K562 (cell line): ENCODE results near the gene RTBDN. TPM values are rescaled to one million over a fixed set of nuclear protein-coding genes. Genes with fewer than 3 reads are reported as not detected.

ENCODE experiments used
- BMI1 ChIP-seq: fragments of 150-350 bp; IDR thresholded peaks from 2 replicates; pipeline ENCODE4 v1.6.1; 2014; ENCODE audit warnings: low read length
- CREM ChIP-seq: IDR thresholded peaks from 2 replicates; pipeline ENCODE4 v1.6.1; 2014; ENCODE audit warnings: antibody characterized with exemption, low read depth
- CSDE1 ChIP-seq, 2 experiments: fragments of 450-650 bp; IDR thresholded peaks; 2 replicates each; pipeline ENCODE4 v1.6.1; 2016; ENCODE audit warnings: mild to moderate bottlenecking in 1 of 2
- CTBP1 ChIP-seq: fragments of 450-650 bp; IDR thresholded peaks from 2 replicates; pipeline ENCODE4 v1.6.1; 2016; ENCODE audit warnings: borderline replicate concordance
- CXXC5 ChIP-seq: fragments of 250-450 bp; sonication (Bioruptor Pico); IDR thresholded peaks from 2 replicates; pipeline ENCODE4 v1.8.0; 2022; ENCODE audit warnings: inconsistent platforms, mild to moderate bottlenecking, moderate library complexity
- DIDO1 ChIP-seq: fragments of 450-650 bp; IDR thresholded peaks from 2 replicates; pipeline ENCODE4 v1.6.1; 2016; ENCODE audit warnings: low read depth, missing biosample characterization, missing genetic modification characterization
- DPF2 ChIP-seq: fragments of 450-650 bp; IDR thresholded peaks from 2 replicates; pipeline ENCODE4 v1.6.1; 2016
- ELK1 ChIP-seq: sonication (generic); formaldehyde crosslinking; IDR thresholded peaks from 2 replicates; pipeline ENCODE4 v1.8.1; 2022; ENCODE audit warnings: missing genetic modification reagents
- HDAC1 ChIP-seq, 2 experiments: fragments of 450-650 bp; IDR thresholded peaks; 2 replicates each; pipeline ENCODE4 v1.6.1; 2016 to 2017; ENCODE audit warnings: inconsistent platforms in 1 of 2, mild to moderate bottlenecking in 1 of 2, moderate library complexity in 1 of 2
- MLX ChIP-seq, 2 experiments: fragments of 450-650 bp in 1 of 2; sonication (generic) in 1 of 2; formaldehyde crosslinking; conservative IDR thresholded peaks; 2 replicates each; pipeline versions ENCODE4 v1.4.0 to v1.8.1; 2020 to 2022; ENCODE audit warnings: mild to moderate bottlenecking in 1 of 2, missing genetic modification reagents in 1 of 2
- NKRF ChIP-seq: fragments of 450-650 bp; IDR thresholded peaks from 2 replicates; pipeline ENCODE4 v1.6.1; 2016; ENCODE audit warnings: borderline replicate concordance
- NRF1 ChIP-seq, 2 experiments: fragments of 450-650 bp; IDR thresholded peaks in 1 of 2; conservative IDR thresholded peaks in 1 of 2; 2 replicates each; pipeline ENCODE4 v1.6.1; 2014; ENCODE audit warnings: mild to moderate bottlenecking in 2 of 2
- PKNOX1 ChIP-seq: fragments of 450-650 bp; IDR thresholded peaks from 2 replicates; pipeline ENCODE4 v1.6.1; 2016
- PTBP1 ChIP-seq: fragments of 200-400 bp; formaldehyde crosslinking; IDR thresholded peaks from 2 replicates; pipeline ENCODE4 v1.6.1; 2017; ENCODE audit warnings: low read depth, low read length
- RB1 ChIP-seq: fragments of 450-650 bp; IDR thresholded peaks from 2 replicates; pipeline ENCODE4 v1.6.1; 2017; ENCODE audit warnings: low read depth, mild to moderate bottlenecking
- SNIP1 ChIP-seq: fragments of 450-650 bp; IDR thresholded peaks from 2 replicates; pipeline ENCODE4 v1.7.1; 2017; ENCODE audit warnings: low read depth, mild to moderate bottlenecking
- ZBTB2 ChIP-seq: fragments of 450-650 bp; IDR thresholded peaks from 2 replicates; pipeline ENCODE4 v1.6.1; 2016; ENCODE audit warnings: antibody characterized with exemption
- ZKSCAN3 ChIP-seq: fragments of 250-450 bp; sonication (Bioruptor Pico); IDR thresholded peaks from 2 replicates; pipeline ENCODE4 v1.4.0; 2020
- ZNF785 ChIP-seq: fragments of 250-450 bp; sonication (Bioruptor Pico); IDR thresholded peaks from 2 replicates; pipeline ENCODE4 v1.4.0; 2020; ENCODE audit warnings: mild to moderate bottlenecking
- polyA plus RNA-seq, 8 experiments: library from polyadenylated mRNA; depleted of rRNA in 4 of 8; stranded (reverse) in 5 of 8; unstranded in 3 of 8; fragments of >200 nt; fragmentation: Nextera tagmentation in 2 of 8; fragmentation: Illumina TruSeq in 1 of 8; extraction: Ambion mirVana in 2 of 8; extraction: Trizol in 1 of 8; gene quantifications; 2 replicates each; pipeline versions ENCODE4 v1.2.1 to v1.2.3, GENCODE V29; 2011 to 2014; ENCODE audit warnings: inconsistent platforms in 1 of 8, missing spikeins in 1 of 8
- total RNA-seq, 7 experiments: library from RNA; depleted of rRNA in 6 of 7; stranded (reverse); fragments of >200 nt in 6 of 7; fragmentation: Illumina TruSeq in 2 of 7; extraction: Trizol in 2 of 7; gene quantifications; 2 replicates each; pipeline versions ENCODE4 v1.2.1 to v1.2.3, GENCODE V29; 2011 to 2021; ENCODE audit warnings: low replicate concordance in 1 of 7

Gene RTBDN
- total and polyA plus RNA-seq, 9 of the 15 experiments (the other 6 are each of a cell fraction or from before 2014, with no cell fraction given), result 0.20 to 2.3 (median 0.72) TPM; not detected in 1

- TF ChIP-seq NKRF (no peak), MLX (CRISPR knock-in tag; conservative IDR thresholded peaks at IDR 0.05) (no peak), PTBP1 (no peak), CSDE1 (IDR thresholded peaks at IDR 0.05) (peak in 1 of 2 experiments; percentile 84; a peak in 2 of 4 replicates), NRF1 (conservative IDR thresholded peaks at IDR 0.05 in 1 of 2, IDR thresholded peaks at IDR 0.05 in 1 of 2) (peak; percentile 91 to 93), ZBTB2 (peak; percentile 47; the same call in 1 of the 2 replicates), CXXC5 (CRISPR knock-in tag) (peak; percentile 58), PKNOX1 (no peak), ELK1 (no peak), CTBP1 (peak; percentile 48), SNIP1 (no peak), ZNF785 (CRISPR knock-in tag) (no peak), BMI1 (peak; percentile 64; the same call in 1 of the 2 replicates), CREM (0 out of 2 replicates have a peak, but pooled peaks have one; percentile 29), DPF2 (0 out of 2 replicates have a peak, but pooled peaks have one; percentile 17), DIDO1 (tag) (no peak), RB1 (0 out of 2 replicates have a peak, but pooled peaks have one; percentile 6), HDAC1 (IDR thresholded peaks at IDR 0.05) (peak in 1 of 2 experiments; percentile 48; a peak in 2 of 4 replicates), ZKSCAN3 (CRISPR knock-in tag) (no peak)
These were observed 6.7 kb upstream of the RTBDN start (continued) for GRCh38 chr19:12841094-12841493.
